VCaP (cell line): Measurements from ENCODE around the gene NR2F2.

Source experiments
- H3K27ac ChIP-seq: fragments of 450-650 bp; 2 replicates; pipeline ENCODE4 v1.5.1; 2017
- TF ChIP-seq, protein P1 (sequence below): fragments of 450-650 bp; conservative IDR thresholded peaks from 2 replicates; pipeline ENCODE4 v1.5.1; 2017; ENCODE audit warnings: mild to moderate bottlenecking, moderate library complexity

The NR2F2 gene

DNA sequence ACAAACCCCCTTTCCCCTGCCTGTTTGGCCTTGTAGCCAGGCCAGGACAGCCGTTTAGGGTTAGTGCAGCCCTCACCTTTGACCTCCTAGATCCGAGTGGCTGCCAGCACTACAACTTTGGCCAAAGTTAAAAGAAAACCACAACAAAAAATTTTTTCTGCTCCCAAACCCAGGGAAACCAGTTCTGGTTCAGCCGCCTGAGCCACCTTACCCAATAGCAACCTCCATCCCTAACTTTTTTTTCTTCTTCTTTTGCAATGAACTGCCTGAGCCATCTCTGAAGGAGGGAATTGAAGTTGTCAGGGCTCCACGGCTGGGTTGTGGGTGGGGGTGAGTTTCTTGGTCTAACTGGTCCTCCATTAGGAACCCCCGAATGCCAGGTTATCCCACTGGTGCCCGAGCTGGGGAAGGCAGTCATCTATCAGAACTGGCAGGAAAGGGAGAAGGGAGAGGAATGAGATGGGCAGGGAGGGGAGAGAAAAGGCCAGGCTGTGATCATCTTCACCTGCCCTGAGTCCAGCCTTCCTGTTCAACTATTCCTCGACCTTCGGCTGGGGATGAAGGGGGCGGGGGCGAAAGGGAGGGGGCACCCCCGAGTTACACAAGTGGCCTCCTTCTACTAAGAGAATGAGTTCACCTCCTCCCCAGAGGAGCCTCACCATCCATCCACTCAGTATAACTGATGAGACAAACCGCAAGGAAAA, 6.2 kb upstream of the NR2F2 start:
- TF ChIP-seq, protein P1, sequence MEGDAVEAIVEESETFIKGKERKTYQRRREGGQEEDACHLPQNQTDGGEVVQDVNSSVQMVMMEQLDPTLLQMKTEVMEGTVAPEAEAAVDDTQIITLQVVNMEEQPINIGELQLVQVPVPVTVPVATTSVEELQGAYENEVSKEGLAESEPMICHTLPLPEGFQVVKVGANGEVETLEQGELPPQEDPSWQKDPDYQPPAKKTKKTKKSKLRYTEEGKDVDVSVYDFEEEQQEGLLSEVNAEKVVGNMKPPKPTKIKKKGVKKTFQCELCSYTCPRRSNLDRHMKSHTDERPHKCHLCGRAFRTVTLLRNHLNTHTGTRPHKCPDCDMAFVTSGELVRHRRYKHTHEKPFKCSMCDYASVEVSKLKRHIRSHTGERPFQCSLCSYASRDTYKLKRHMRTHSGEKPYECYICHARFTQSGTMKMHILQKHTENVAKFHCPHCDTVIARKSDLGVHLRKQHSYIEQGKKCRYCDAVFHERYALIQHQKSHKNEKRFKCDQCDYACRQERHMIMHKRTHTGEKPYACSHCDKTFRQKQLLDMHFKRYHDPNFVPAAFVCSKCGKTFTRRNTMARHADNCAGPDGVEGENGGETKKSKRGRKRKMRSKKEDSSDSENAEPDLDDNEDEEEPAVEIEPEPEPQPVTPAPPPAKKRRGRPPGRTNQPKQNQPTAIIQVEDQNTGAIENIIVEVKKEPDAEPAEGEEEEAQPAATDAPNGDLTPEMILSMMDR: no peak
- no peak overlapping the region for H3K27ac ChIP-seq

DNA sequence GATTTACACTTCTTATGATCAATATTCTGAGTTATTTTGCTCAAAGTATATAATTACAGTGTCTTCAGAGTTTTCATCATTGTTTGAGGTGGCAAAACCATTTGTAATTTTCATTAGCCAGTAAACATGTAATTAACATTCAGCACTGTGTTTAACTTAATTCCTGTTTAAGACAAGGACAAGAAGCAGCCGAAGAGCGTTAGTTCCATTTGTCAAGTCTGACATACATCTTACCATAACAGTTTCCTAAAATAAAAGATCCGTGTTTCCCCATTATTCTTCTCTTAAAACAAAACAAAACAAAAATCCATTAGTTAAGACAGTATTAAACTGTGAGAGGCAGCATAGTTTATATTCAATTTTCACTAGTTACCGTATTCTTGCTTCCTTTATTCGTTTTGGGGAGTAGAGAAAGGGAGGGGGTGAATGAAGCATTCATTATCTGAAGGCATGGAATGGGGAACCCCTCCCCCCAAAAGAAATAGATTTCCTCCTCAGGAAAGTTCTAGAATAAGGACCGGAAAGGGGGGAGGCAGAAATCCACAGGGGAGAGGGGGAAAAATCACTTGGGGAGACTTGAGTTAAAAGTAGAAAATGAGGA, 5.5 kb upstream of the NR2F2 start:
- no peak overlapping the region for H3K27ac ChIP-seq
- TF ChIP-seq, protein P1: no peak

GRCh38 chr15:96325541-96326327, 4.8 kb upstream of the NR2F2 start:
- TF ChIP-seq, protein P1: no peak
- H3K27ac ChIP-seq: peak overlapping the region; percentile 65

- H3K27ac ChIP-seq: peak overlapping the region; percentile 65
Measured at GRCh38 chr15:96326328-96327154, 4.0 kb upstream of the NR2F2 start.

GRCh38 chr15:96327155-96327741, 3.3 kb upstream of the NR2F2 start:
- TF ChIP-seq, protein P1: peak; percentile 94

More at GRCh38 chr15:96326328-96327154, 4.0 kb upstream of the NR2F2 start:
- TF ChIP-seq, protein P1: no peak

DNA sequence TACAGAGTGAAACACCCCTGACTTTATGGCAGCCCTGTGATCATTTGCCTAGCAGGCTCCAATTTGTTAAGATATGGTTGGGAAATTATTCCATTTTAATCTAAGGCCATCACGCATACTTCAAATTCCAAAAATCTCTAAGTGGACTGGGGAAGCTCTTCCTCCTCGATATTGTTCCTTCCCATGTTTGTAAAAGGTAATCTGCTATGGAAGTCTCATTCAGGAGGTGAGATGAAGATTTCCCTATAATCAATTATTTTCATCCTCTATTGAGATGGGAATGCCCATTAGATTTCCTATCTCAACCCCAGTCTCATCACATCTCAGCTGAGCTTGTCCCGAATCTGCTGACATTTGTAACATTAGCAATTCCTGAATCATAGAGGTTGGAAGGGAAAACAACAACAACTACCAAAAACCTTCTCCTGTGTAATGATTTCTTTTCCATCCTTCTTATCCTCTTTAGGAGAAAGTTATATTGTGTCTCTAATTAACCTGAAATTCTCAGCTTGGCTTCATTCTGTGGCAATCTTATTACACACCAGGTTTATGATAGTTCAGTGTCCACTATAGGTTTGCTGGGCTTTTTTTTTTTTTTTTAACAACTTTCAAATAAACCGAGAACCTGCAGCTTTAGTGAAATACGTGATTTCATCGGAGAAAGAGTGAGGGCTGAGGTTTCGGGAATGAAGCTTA, 2.2 kb upstream of the NR2F2 start:
- TF ChIP-seq, protein P1: no peak
- H3K27ac ChIP-seq: no peak overlapping the region

More at GRCh38 chr15:96327155-96327741, 3.3 kb upstream of the NR2F2 start:
- H3K27ac ChIP-seq: peak overlapping the region; percentile 65
